HG03469 (cell line): ENCODE measurements around the gene ZNF451.
A peak's percentile ranks its signal among the peaks of the same experiment; 100 is the strongest.

Source experiments
- ATAC-seq: cut with Tn5 transposase; IDR thresholded peaks from one replicate; pipeline ENCODE4 v1.9.1; 2021; ENCODE audit warnings: mild to moderate bottlenecking, moderate library complexity, moderate number of reproducible peaks; ENCODE audit not compliant: unreplicated experiment

The ZNF451 gene

DNA sequence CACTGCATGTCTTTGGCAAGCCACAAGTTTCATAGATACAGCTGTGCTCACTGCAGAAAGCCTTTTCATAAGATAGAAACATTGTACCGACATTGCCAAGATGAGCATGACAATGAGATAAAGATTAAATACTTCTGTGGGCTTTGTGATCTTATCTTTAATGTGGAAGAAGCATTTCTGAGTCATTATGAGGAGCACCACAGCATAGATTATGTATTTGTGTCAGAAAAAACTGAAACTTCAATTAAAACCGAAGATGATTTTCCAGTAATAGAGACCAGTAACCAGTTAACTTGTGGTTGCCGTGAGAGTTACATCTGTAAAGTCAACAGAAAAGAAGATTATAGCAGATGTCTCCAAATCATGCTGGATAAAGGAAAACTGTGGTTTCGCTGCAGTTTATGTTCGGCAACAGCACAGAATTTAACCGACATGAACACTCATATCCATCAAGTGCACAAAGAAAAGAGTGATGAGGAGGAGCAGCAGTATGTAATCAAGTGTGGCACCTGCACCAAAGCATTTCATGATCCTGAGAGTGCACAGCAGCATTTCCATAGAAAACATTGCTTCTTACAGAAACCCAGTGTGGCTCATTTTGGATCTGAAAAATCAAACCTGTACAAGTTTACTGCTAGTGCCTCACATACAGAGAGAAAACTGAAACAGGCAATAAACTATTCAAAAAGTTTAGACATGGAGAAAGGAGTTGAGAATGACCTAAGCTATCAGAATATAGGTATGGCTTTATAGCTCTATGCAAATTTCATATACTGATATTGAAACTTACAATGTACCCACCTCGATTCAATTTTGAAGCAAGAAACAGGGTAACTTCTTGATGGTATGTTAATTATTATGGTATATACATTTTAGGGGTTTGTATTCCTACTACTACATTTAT is 58.2 kb downstream of the ZNF451 start:
- no peak for ATAC-seq

DNA sequence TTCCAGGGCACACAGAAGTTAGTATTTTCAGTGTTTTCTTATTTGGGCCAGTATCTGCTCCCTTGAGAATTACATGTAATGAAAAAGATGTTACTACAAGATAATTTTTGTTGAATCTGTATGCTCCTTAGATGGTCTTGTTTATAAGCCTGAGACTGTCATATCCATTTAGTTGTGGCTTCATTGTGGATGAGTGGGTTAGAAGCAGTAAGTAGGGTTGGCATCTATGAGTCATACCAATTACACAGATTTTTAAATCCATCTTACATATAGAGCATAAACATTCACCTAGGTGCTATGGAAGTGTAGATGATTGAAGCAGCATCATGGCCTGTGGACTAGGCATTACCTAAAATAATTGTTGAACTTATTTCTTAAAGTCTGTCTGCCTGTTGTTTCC is 68.7 kb downstream of the ZNF451 start:
- ATAC-seq, result no peak

DNA sequence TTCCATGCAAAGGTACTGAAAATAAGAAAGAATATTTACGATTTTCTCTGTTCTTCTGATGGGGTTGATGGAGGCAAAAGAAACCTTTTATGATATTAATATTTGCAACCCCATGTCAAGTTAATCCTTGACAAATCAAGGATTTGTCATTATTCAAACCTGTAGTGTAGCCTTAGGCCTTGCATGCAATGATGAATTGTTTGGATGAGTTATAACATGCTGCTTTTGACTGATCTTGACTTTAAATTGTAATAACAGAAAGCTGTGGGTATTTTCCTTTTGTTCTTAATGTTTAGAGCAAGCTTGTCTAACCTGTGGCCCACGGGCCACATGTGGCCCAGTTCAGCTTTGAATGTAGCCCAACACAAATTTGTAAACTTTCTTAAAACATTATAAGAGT is 69.1 kb downstream of the ZNF451 start:
- ATAC-seq, result no peak

- ATAC-seq, result no peak
These were observed 72.0 kb downstream of the ZNF451 start for GRCh38 chr6:57162028-57162427.

DNA sequence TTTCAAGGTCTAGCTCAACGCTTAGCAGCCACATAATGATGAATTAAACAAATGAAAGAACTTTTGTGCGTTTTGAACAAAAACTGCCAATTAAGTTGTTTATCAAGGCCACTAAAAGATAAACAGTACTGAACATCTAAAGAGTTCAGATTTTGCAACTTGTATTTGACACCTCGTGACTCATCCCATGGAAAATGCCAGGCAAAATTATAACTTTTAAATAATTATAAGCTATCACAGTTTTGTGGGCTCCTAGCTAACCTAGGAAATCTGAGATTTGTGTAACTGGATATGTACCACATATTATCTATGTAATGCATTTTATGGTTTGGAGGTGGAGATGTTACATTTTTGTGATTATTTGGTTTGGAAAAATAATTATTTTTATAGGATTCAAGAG is 72.5 kb downstream of the ZNF451 start:
- no peak for ATAC-seq

- no peak for ATAC-seq
These were observed 74.0 kb downstream of the ZNF451 start for GRCh38 chr6:57163956-57164355.

GRCh38 chr6:57165080-57165479 is 75.1 kb downstream of the ZNF451 start:
- ATAC-seq, result no peak

DNA sequence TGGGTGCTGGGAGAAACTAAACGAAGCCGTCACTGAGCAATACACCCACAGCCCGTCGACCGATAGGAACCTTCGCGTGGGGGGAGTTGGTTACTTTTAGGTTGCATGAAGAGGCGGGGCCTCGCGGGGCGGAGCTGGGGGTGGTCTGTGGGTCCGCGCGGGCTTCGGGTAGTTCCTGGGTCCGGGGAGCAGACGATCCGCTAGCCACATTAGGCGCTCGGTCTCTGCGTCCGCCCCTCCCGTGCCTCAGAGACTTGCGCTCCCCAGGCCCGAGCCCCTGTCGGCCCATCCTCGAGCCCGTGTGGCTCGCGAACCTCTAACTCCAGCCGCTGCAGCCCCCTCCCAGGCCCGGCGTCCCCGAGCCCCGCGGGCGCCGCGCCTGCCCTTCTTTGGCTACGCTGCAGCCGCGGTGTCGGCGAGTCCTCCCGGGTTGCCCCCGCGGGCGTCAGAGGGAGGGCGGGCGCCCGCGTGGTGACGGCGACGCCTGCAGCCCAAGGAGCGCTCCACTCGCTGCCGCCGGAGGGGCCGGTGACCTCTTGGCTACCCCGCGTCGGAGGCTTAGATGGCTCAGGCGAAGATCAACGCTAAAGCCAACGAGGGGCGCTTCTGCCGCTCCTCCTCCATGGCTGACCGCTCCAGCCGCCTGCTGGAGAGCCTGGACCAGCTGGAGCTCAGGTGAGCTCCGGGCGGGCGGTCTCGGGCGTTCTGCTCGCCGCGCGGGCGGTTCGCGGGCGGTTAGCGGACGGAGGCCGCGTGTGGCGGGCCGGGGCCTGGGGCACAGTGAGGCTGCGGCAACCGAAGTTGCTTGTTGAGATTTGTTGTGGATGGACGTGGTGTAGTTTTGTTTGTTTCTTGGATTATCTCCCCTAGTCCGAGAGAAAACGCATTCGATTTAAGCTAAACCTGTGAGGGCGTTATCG is 82.4 kb downstream of the ZNF451 start, which contains the start of gene BAG2:
Gene BAG2 (plus strand): TSS at position 191 of the 920 bp plus-strand sequence. CDS start 372 bp downstream, at position 563.
- ATAC-seq, result peak; percentile 81

GRCh38 chr6:57173056-57173885 is 83.3 kb downstream of the ZNF451 start:
- ATAC-seq, result no peak

DNA sequence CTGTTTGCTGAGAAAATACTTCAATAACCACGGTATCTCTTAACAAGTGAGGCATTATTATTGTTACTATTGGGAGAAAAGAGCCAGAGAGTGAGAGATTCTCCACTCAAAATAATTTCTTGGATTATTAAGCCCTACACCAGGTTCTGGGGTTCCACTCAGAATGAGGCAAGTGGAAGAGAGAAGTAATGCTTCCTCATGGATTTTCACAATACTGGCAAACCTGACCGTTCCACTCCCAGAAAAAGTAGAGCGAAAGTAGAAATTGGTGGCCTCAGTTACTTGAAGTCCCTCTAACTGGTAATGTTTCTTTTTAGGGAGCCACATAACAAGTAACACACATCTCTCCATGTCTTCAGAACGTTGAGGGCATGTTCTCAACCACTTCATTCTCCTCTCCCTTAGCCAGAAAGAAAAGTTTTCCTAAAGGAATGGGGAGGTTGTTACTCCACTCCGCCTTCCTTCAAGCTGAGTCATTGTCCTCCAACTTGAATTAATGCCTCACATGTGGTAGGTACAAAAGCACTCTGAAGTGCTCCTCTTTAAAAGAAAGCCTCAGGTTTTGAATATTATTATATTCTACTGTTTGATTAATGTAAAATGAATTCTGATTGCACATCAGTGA is 84.0 kb downstream of the ZNF451 start:
- ATAC-seq, result no peak

- no peak for ATAC-seq
These were observed 84.5 kb downstream of the ZNF451 start for GRCh38 chr6:57174511-57174907.

DNA sequence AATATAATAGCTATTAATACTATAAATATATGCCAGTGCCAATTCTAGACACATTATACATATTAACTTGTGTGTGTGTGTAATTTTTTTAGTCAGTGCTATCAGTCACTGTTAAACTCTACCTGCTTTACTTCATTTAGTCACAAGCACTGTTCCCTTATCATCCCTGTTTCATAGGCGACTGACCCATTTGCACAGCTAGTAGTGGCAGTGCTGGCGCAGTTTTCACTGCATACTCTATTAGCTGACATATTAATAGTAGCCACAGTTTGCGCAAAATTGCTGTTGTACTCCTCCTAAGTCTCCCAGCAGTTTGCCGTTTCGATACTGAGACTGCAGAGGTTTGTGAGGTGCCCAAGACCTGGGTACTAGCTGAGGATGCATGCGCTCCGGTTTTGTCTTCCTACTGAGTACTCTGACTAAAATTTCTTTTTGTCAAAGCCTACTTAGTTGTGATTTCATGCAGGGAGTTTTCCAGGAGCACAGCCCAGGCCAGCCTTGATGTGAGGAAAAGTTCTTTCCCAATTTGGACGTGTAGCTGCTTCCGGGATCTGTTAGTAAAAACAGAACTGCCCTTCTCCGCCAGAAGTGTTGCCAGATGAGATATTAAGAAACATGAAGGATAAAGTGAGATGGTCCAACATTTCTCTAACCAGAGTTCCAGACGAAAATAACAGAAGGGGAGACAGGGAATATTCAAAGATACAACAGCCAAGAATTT is 87.7 kb downstream of the ZNF451 start:
- ATAC-seq, result no peak

DNA sequence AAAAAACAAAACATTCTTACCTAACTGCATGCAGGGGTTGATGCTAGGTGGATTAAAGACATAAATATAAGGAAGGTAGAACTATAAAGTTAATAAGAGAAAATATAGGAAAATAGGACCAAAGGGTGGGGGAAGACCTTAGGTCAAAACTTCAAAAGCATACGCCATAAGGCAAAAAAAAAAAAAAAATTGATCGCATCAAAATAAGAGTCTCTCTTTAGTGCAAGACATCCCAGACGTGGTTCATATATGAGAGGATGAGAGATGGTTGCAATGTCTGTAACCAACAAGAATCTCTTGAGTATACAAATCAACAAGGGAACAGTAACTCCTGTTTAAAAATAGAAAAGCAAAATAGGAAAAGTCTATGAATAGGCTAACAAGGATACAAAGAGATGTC is 90.6 kb downstream of the ZNF451 start:
- ATAC-seq, result no peak

- no peak for ATAC-seq
These were observed 92.0 kb downstream of the ZNF451 start for GRCh38 chr6:57182017-57182432.

DNA sequence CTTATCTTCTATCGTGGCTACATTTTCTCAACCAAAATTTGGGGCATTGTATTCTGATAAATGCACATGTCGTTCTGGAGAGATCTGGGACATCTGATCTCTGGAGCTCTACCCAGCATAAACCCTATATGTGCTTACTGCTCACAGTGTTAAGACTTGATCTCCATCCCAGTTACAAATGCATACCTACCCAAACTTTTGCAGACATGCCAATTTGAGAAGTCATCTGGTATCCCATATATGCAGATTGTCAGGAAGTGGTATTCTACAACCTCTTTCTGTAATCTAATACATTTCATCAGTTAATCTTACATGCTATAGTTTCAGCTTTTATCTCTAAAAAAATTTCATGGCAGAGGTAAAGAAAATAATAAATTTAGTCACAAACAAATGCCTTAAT is 93.3 kb downstream of the ZNF451 start:
- no peak for ATAC-seq

GRCh38 chr6:57190140-57190539 is 100.2 kb downstream of the ZNF451 start:
- no peak for ATAC-seq

GRCh38 chr6:57193177-57193576 is 103.2 kb downstream of the ZNF451 start:
- ATAC-seq, result no peak

- no peak for ATAC-seq
These were observed 105.5 kb downstream of the ZNF451 start for GRCh38 chr6:57195457-57195856.

- ATAC-seq, result no peak
These were observed 109.1 kb downstream of the ZNF451 start for GRCh38 chr6:57198926-57199636.
